SU-DHL-6 (cell line): ENCODE measurements around the gene DNAH17.

Experiments
- H2AFZ ChIP-seq: fragments of 200-600 bp; sonication (generic); 2 replicates; pipeline ENCODE4 v1.6.1; 2014; ENCODE audit warnings: low read depth, mild to moderate bottlenecking, moderate library complexity, mixed read lengths, antibody characterized with exemption, low read length; ENCODE audit not compliant: severe bottlenecking
- H3F3A ChIP-seq: fragments of 200-600 bp; shearing (Covaris generic); 2 replicates; pipeline ENCODE4 v1.6.0; 2016; ENCODE audit warnings: antibody characterized with exemption, mild to moderate bottlenecking; ENCODE audit not compliant: insufficient read depth
- H3K27ac ChIP-seq: fragments of 200-600 bp; sonication (generic); 2 replicates; pipeline ENCODE4 v1.5.1; 2016; ENCODE audit warnings: low read depth, mild to moderate bottlenecking, low read length, moderate library complexity, mixed read lengths
- H3K27me3 ChIP-seq: fragments of 200-600 bp; sonication (generic), shearing (Covaris generic); 2 replicates; pipeline ENCODE4 v1.6.0; 2014; ENCODE audit warnings: mild to moderate bottlenecking, low read length
- H3K36me3 ChIP-seq: fragments of 200-600 bp; sonication (generic); 2 replicates; pipeline ENCODE4 v1.6.1; 2014; ENCODE audit warnings: mild to moderate bottlenecking, low read length, mixed read lengths
- H3K4me2 ChIP-seq: fragments of 300-600, 200-600 bp; shearing (Covaris generic), sonication (generic); 2 replicates; pipeline ENCODE4 v1.6.0; 2014; ENCODE audit warnings: low read length, low read depth, mild to moderate bottlenecking; ENCODE audit not compliant: poor library complexity, severe bottlenecking
- H3K4me3 ChIP-seq: fragments of 200-600 bp; sonication (generic); 2 replicates; pipeline ENCODE4 v1.5.1; 2014; ENCODE audit warnings: antibody characterized with exemption, low read length, mild to moderate bottlenecking, mixed read lengths; ENCODE audit not compliant: insufficient read depth, poor library complexity, severe bottlenecking
- H3K79me2 ChIP-seq: fragments of 200-600 bp; sonication (generic); 2 replicates; pipeline ENCODE4 v1.6.1; 2014; ENCODE audit warnings: mild to moderate bottlenecking, low read length, moderate library complexity; ENCODE audit not compliant: insufficient read depth
- H3K9ac ChIP-seq: fragments of 200-600 bp; sonication (generic); 2 replicates; pipeline ENCODE4 v1.7.0; 2014; ENCODE audit warnings: mild to moderate bottlenecking, low read length
- H3K9me2 ChIP-seq: fragments of 200-600 bp; sonication (generic); replicated peaks from 2 replicates; pipeline ENCODE4 v1.6.1; 2014; ENCODE audit warnings: low read length; ENCODE audit not compliant: insufficient read depth
- H3K9me3 ChIP-seq: fragments of 200-600 bp; sonication (generic); 2 replicates; pipeline ENCODE4 v1.6.1; 2014; ENCODE audit warnings: low read length, mixed read lengths; ENCODE audit not compliant: insufficient read depth
- H4K20me1 ChIP-seq: fragments of 200-600 bp; sonication (generic); 2 replicates; pipeline ENCODE4 v1.6.1; 2014; ENCODE audit warnings: low read depth, mild to moderate bottlenecking, antibody characterized with exemption, low read length, moderate library complexity, mixed read lengths
- EZH2phosphoT487 ChIP-seq: fragments of 200-600 bp; sonication (generic), shearing (Covaris generic); conservative IDR thresholded peaks from 2 replicates; pipeline ENCODE4 v1.6.1; 2018; ENCODE audit warnings: mild to moderate bottlenecking, antibody characterized with exemption, low read length, moderate library complexity, mixed read lengths
- TF ChIP-seq, protein P1 (sequence below): fragments of 200-600 bp; sonication (generic); IDR thresholded peaks from one replicate; pipeline ENCODE4 v1.5.1; 2017; ENCODE audit warnings: antibody characterized with exemption, mild to moderate bottlenecking, low read length, moderate library complexity; ENCODE audit not compliant: insufficient read depth, poor library complexity, severe bottlenecking

Gene DNAH17

DNA sequence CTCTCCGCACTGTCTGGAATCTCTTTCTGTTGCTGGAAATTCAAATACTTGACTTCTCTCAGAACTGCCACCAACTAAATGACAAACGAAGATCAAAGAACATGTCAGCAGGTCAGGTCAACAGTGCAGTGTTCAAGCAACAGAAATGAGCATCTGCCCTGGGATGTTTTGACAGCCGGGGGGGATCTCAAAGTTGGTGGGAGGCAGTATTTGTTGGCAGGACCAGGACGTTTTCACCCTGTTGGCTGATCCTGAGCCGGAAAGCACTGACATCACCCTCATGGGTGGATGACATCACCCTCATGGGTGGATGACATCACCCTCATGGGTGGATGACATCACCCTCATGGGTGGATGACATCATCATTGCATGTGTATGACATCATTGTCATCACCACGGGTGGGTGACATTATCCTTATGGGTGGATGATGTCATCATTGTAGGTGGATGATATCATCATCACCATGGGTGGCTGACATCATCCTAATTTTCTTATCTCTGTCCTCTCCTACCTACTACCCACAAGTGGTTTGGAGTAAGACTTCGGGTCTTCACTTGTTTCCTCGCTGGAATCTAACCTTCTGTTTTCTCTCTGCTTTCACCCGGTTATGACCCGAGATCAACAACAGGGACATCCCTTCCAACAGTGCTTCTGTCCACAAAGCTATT, 18.9 kb downstream of the DNAH17 start:
- H3K9me3 ChIP-seq, result no peaks in the 10 kb centered on the region
- no peaks in the 10 kb centered on the region for H3F3A ChIP-seq
- H3K9ac ChIP-seq, result no peak overlapping the region
- no peaks in the 10 kb centered on the region for H3K79me2 ChIP-seq
- no peaks in the 10 kb centered on the region for H3K9me2 ChIP-seq
- H3K4me3 ChIP-seq, result no peak overlapping the region
- H3K27ac ChIP-seq, result no peak overlapping the region
- no peak for TF ChIP-seq EZH2phosphoT487
- TF ChIP-seq, protein P1, sequence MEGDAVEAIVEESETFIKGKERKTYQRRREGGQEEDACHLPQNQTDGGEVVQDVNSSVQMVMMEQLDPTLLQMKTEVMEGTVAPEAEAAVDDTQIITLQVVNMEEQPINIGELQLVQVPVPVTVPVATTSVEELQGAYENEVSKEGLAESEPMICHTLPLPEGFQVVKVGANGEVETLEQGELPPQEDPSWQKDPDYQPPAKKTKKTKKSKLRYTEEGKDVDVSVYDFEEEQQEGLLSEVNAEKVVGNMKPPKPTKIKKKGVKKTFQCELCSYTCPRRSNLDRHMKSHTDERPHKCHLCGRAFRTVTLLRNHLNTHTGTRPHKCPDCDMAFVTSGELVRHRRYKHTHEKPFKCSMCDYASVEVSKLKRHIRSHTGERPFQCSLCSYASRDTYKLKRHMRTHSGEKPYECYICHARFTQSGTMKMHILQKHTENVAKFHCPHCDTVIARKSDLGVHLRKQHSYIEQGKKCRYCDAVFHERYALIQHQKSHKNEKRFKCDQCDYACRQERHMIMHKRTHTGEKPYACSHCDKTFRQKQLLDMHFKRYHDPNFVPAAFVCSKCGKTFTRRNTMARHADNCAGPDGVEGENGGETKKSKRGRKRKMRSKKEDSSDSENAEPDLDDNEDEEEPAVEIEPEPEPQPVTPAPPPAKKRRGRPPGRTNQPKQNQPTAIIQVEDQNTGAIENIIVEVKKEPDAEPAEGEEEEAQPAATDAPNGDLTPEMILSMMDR, result no peak
- no peak overlapping the region for H2AFZ ChIP-seq
- H4K20me1 ChIP-seq, result no peaks in the 10 kb centered on the region
- no peak overlapping the region for H3K4me2 ChIP-seq
- H3K36me3 ChIP-seq, result no peaks in the 10 kb centered on the region
- H3K27me3 ChIP-seq, result no peaks in the 10 kb centered on the region

DNA sequence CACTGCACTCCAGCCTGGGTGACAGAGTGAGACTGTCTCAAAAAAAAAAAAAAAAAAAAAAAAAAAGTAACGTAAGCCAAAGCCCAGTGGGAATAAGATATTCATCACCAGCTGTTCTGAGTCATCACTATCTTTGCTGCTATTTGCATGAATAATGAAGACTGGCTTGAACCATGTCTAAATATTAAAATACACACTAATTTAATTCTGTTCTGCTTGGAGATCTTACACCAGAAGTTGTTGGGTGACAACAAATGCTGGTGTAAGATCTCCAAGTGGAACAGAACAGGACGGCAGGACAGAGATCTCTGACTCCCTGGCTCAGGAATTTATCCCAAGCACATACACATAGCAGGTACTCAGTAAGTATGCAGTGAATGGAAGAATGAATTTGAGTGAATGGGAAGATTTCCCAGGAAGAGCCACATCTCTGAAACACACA, 19.6 kb downstream of the DNAH17 start:
- H3K36me3 ChIP-seq, result no peaks in the 10 kb centered on the region
- no peak overlapping the region for H2AFZ ChIP-seq
- H4K20me1 ChIP-seq, result no peaks in the 10 kb centered on the region
- no peaks in the 10 kb centered on the region for H3K27me3 ChIP-seq
- no peaks in the 10 kb centered on the region for H3K9me3 ChIP-seq
- no peaks in the 10 kb centered on the region for H3F3A ChIP-seq
- no peak overlapping the region for H3K4me2 ChIP-seq
- H3K4me3 ChIP-seq, result no peak overlapping the region
- no peaks in the 10 kb centered on the region for H3K79me2 ChIP-seq
- no peak overlapping the region for H3K9ac ChIP-seq
- H3K9me2 ChIP-seq, result no peaks in the 10 kb centered on the region
- H3K27ac ChIP-seq, result no peak overlapping the region
- no peak for TF ChIP-seq EZH2phosphoT487
- TF ChIP-seq, protein P1, result no peak

DNA sequence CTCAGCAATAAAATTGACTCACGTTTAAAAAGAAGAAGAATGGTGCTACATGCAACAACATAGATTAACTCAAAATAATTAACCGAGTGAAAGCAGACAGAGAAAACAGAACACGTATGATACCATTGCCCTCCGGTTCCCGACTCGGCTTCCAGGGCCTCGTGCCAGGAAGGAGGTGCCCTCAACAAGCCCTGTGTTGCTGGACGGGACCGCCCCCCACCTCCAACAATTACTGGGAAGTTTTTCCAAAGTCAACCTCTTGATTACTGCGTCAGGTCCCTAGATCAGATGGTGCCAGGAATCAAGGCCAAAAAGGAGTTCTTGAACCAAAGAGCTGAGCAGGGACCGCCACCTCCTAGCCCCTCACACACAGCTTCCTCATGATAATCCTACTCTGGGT, 20.4 kb downstream of the DNAH17 start:
- no peak overlapping the region for H3K4me3 ChIP-seq
- H4K20me1 ChIP-seq, result no peaks in the 10 kb centered on the region
- no peaks in the 10 kb centered on the region for H3K9me2 ChIP-seq
- no peaks in the 10 kb centered on the region for H3K36me3 ChIP-seq
- H3K27me3 ChIP-seq, result no peaks in the 10 kb centered on the region
- H3K27ac ChIP-seq, result no peak overlapping the region
- no peak overlapping the region for H3K9ac ChIP-seq
- TF ChIP-seq, protein P1, result no peak
- TF ChIP-seq EZH2phosphoT487, result no peak
- H3F3A ChIP-seq, result no peaks in the 10 kb centered on the region
- H3K9me3 ChIP-seq, result no peaks in the 10 kb centered on the region
- no peak overlapping the region for H2AFZ ChIP-seq
- H3K79me2 ChIP-seq, result no peaks in the 10 kb centered on the region
- H3K4me2 ChIP-seq, result no peak overlapping the region
